CD14-positive monocyte (primary cell): ENCODE measurements around the gene SPCS2. TPM values are rescaled to one million over a fixed set of nuclear protein-coding genes. Genes with fewer than 3 reads are reported as not detected.

ENCODE experiments used
- DNase-seq, 3 donors: peaks; one replicate each; pipeline ENCODE4 v3.0.0-alpha.2; 2011 to 2022
- H2AFZ ChIP-seq: 2 replicates; pipeline ENCODE4 v1.6.0; 2012; ENCODE audit warnings: mild to moderate bottlenecking, low read depth, low read length, inconsistent platforms; ENCODE audit not compliant: insufficient read depth, poor library complexity, severe bottlenecking
- H3K27ac ChIP-seq, 2 donors: 1 replicate in 1 of 2; 2 replicates in 1 of 2; pipeline ENCODE4 v1.5.1; 2012 to 2013; ENCODE audit warnings: low read length in 2 of 2, control low read depth in 1 of 2, inconsistent platforms in 1 of 2, low read depth in 1 of 2, mild to moderate bottlenecking in 1 of 2
- H3K27me3 ChIP-seq, 2 donors: one replicate each; pipeline versions ENCODE4 v1.6.0 to v1.6.1; 2011 to 2013; ENCODE audit warnings: low read length in 2 of 2; ENCODE audit not compliant: control insufficient read depth in 2 of 2, insufficient read depth in 2 of 2
- H3K36me3 ChIP-seq, 2 donors: replicated peaks in 1 of 2; 1 replicate in 1 of 2; 2 replicates in 1 of 2; pipeline versions ENCODE4 v1.5.1 to v1.6.1; 2012 to 2013; ENCODE audit warnings: low read length in 2 of 2, control low read depth in 1 of 2, inconsistent platforms in 1 of 2, mild to moderate bottlenecking in 1 of 2; ENCODE audit not compliant: insufficient read depth in 2 of 2, control insufficient read depth in 1 of 2
- H3K4me1 ChIP-seq, 2 donors: 1 replicate in 1 of 2; 2 replicates in 1 of 2; pipeline versions ENCODE4 v1.5.1 to v1.6.1; 2012 to 2013; ENCODE audit warnings: low read length in 2 of 2, control low read depth in 1 of 2, inconsistent platforms in 1 of 2, mild to moderate bottlenecking in 1 of 2, moderate library complexity in 1 of 2; ENCODE audit not compliant: insufficient read depth in 2 of 2, control insufficient read depth in 1 of 2
- H3K4me2 ChIP-seq: replicated peaks from 2 replicates; pipeline ENCODE3; 2012; ENCODE audit warnings: low read length, moderate library complexity, mild to moderate bottlenecking; ENCODE audit not compliant: poor library complexity, severe bottlenecking; ENCODE audit errors: extremely low read depth
- H3K4me3 ChIP-seq, 3 experiments: fragments of 200-600 bp in 1 of 3; sonication (generic) in 1 of 3; replicated peaks in 1 of 3; 1 replicate in 2 of 3; 2 replicates in 1 of 3; pipeline ENCODE4 v1.5.1; 2011 to 2013; ENCODE audit warnings: low read length in 3 of 3, mild to moderate bottlenecking in 3 of 3, control low read depth in 2 of 3, low read depth in 2 of 3, inconsistent platforms in 1 of 3, moderate library complexity in 1 of 3
- H3K79me2 ChIP-seq: 2 replicates; pipeline ENCODE4 v1.6.0; 2012; ENCODE audit warnings: mild to moderate bottlenecking, control low read depth, inconsistent platforms, low read length, moderate library complexity; ENCODE audit not compliant: insufficient read depth
- H3K9ac ChIP-seq: 2 replicates; pipeline ENCODE4 v1.6.0; 2017; ENCODE audit warnings: low read length, mild to moderate bottlenecking; ENCODE audit not compliant: insufficient read depth, poor library complexity, severe bottlenecking
- H3K9me3 ChIP-seq, 2 donors: replicated peaks in 1 of 2; 1 replicate in 1 of 2; 2 replicates in 1 of 2; pipeline versions ENCODE4 v1.5.1 to v1.6.1; 2012 to 2013; ENCODE audit warnings: low read length in 2 of 2, control low read depth in 1 of 2; ENCODE audit not compliant: control insufficient read depth in 1 of 2, insufficient read depth in 1 of 2
- H4K20me1 ChIP-seq: 2 replicates; pipeline ENCODE4 v1.6.0; 2012; ENCODE audit warnings: mild to moderate bottlenecking, low read length, control low read depth, moderate library complexity; ENCODE audit not compliant: insufficient read depth
- H3K27ac Mint-ChIP-seq, 7 donors: one replicate each; pipeline ENCODE4 v1.8.0; 2020; ENCODE audit warnings: mild to moderate bottlenecking in 7 of 7, mixed read lengths in 7 of 7, moderate library complexity in 6 of 7, inconsistent platforms in 2 of 7
- H3K27me3 Mint-ChIP-seq, 3 donors: one replicate each; pipeline ENCODE4 v1.8.0; 2021 to 2022; ENCODE audit warnings: low read depth in 3 of 3, mild to moderate bottlenecking in 3 of 3, mixed read lengths in 3 of 3, moderate library complexity in 3 of 3, inconsistent platforms in 1 of 3
- H3K36me3 Mint-ChIP-seq, 2 donors: one replicate each; pipeline ENCODE4 v1.8.0; 2020; ENCODE audit warnings: mixed read lengths in 2 of 2, inconsistent platforms in 1 of 2, mild to moderate bottlenecking in 1 of 2
- H3K4me1 Mint-ChIP-seq: one replicate; pipeline ENCODE4 v1.8.0; 2020; ENCODE audit warnings: mild to moderate bottlenecking, mixed read lengths
- H3K4me3 Mint-ChIP-seq, 2 donors: one replicate each; pipeline ENCODE4 v1.8.0; 2020; ENCODE audit warnings: mild to moderate bottlenecking in 2 of 2, mixed read lengths in 2 of 2, moderate library complexity in 1 of 2
- H3K9me3 Mint-ChIP-seq, 7 donors: one replicate each; pipeline ENCODE4 v1.8.0; 2020 to 2022; ENCODE audit warnings: mixed read lengths in 7 of 7, mild to moderate bottlenecking in 6 of 7, moderate library complexity in 6 of 7, inconsistent platforms in 2 of 7
- WGBS: methylation state at CpG from one replicate; pipeline ENCODE4 v1.1.5; 2013; ENCODE audit warnings: missing lambda C conversion rate; ENCODE audit not compliant: insufficient coverage; 5-methylcytosine and 5-hydroxymethylcytosine counted together
- intact Hi-C, 2 donors: fragments of 100-400 bp; cut with micrococcal nuclease; formaldehyde crosslinking; loops; one replicate each; pipeline versions ENCODE4 v1.15.0 to v1.15.1; 2023
- polyA plus RNA-seq, 3 donors: library from polyadenylated mRNA; depleted of rRNA in 1 of 3; unstranded in 2 of 3; stranded (reverse) in 1 of 3; fragments of 300-500 nt in 2 of 3; fragments of >200 nt in 1 of 3; fragmentation: Illumina TruSeq in 2 of 3; gene quantifications; 1 replicate in 2 of 3; 2 replicates in 1 of 3; pipeline ENCODE4 v1.2.3, GENCODE V29; 2012 to 2021
- TF ChIP-seq, protein P1 (sequence below): fragments of 200-600 bp; IDR thresholded peaks from one replicate; pipeline ENCODE4 v1.8.0; 2022; ENCODE audit warnings: antibody characterized with exemption, mild to moderate bottlenecking

Gene SPCS2
- polyA plus RNA-seq, 3 donors = 12.4 to 185 (median 150) TPM

DNA sequence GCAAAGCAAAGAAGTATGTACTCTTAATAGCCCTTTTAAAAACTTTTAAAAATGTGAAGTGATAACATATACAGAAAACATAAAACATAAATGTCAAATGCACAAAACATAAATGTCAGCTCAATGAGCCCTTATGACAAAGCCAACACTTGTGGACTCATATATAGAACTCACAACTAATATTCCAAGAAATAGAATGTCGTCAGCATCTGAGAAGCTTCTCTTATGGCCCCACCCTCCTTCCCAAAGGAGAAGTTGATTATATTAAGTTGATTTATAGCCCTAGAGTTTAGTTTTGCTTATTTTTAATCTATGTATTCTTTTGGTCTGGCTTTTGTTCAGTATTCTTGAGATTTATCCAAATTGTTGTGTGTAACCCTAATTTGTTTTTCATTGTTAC is 53.5 kb downstream of the SPCS2 start:
- WGBS = no CpG with 5 or more reads among the region's 1 CpG
- no peaks in the 10 kb centered on the region for H3K27me3 ChIP-seq
- H2AFZ ChIP-seq = no peak overlapping the region
- Mint-ChIP-seq H3K27ac (no peak overlapping the region), H3K4me3 (no peak overlapping the region), H3K9me3 (no peaks in the 10 kb centered on the region), H3K36me3 (peaks cover 69 to 75% of the 10 kb centered on the region in 2 donors), H3K27me3 (no peaks in the 10 kb centered on the region), H3K4me1 (no peaks in the 10 kb centered on the region)
- no peaks in the 10 kb centered on the region for H4K20me1 ChIP-seq
- no peak for DNase-seq
- H3K79me2 ChIP-seq = no peaks in the 10 kb centered on the region
- no peak overlapping the region for H3K4me2 ChIP-seq
- H3K27ac ChIP-seq = no peak overlapping the region
- no peak overlapping the region for H3K4me3 ChIP-seq
- no peaks in the 10 kb centered on the region for H3K9me3 ChIP-seq
- TF ChIP-seq, protein P1, sequence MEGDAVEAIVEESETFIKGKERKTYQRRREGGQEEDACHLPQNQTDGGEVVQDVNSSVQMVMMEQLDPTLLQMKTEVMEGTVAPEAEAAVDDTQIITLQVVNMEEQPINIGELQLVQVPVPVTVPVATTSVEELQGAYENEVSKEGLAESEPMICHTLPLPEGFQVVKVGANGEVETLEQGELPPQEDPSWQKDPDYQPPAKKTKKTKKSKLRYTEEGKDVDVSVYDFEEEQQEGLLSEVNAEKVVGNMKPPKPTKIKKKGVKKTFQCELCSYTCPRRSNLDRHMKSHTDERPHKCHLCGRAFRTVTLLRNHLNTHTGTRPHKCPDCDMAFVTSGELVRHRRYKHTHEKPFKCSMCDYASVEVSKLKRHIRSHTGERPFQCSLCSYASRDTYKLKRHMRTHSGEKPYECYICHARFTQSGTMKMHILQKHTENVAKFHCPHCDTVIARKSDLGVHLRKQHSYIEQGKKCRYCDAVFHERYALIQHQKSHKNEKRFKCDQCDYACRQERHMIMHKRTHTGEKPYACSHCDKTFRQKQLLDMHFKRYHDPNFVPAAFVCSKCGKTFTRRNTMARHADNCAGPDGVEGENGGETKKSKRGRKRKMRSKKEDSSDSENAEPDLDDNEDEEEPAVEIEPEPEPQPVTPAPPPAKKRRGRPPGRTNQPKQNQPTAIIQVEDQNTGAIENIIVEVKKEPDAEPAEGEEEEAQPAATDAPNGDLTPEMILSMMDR = no peak
- intact Hi-C loops = no loop called here
- H3K36me3 ChIP-seq = peaks cover 43 to 76% of the 10 kb centered on the region in 2 donors
- H3K4me1 ChIP-seq = no peaks in the 10 kb centered on the region
- no peak overlapping the region for H3K9ac ChIP-seq

DNA sequence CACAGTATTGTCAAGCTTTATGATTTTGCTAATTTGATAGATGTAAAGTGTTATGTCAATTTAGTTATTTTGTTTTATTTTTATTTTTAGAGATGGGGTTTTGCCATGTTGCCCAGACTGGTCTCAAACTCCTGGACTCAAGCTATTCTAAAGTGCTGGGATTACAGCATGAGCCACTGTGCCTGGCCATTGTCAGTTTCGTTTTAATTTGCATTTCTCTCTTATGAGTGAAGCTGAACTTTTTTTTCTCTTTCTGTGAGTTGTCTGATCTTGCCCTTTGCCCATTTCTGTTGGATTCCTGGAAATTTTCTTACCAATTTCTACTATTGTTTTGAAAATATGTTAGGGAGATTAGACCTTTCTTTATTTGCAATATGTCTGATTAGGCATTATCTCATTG is 55.1 kb downstream of the SPCS2 start:
- Histone ChIP-seq H2AFZ (no peak overlapping the region), H3K27me3 (no peaks in the 10 kb centered on the region), H3K9ac (no peak overlapping the region), H3K79me2 (no peaks in the 10 kb centered on the region), H3K4me3 (no peak overlapping the region), H4K20me1 (no peaks in the 10 kb centered on the region), H3K9me3 (no peaks in the 10 kb centered on the region), H3K4me2 (no peak overlapping the region), H3K27ac (no peak overlapping the region), H3K36me3 (peaks cover 51 to 77% of the 10 kb centered on the region in 2 donors), H3K4me1 (no peaks in the 10 kb centered on the region)
- Mint-ChIP-seq H3K36me3 (peaks cover 68 to 73% of the 10 kb centered on the region in 2 donors), H3K4me1 (no peaks in the 10 kb centered on the region), H3K27me3 (no peaks in the 10 kb centered on the region), H3K27ac (no peak overlapping the region), H3K4me3 (no peak overlapping the region), H3K9me3 (no peaks in the 10 kb centered on the region)
- TF ChIP-seq, protein P1 = no peak
- DNase-seq = no peak
- intact Hi-C loops = no loop called here
- WGBS = 100% methylated on average over 1 of the region's 1 CpG
